ENCODE results near the gene IQCE.
"Not testable (repeated sequence)": the region's sequence is repeated elsewhere in the genome, so short reads cannot be mapped to it uniquely, and the experiment has no call there.

Gene IQCE

DNA sequence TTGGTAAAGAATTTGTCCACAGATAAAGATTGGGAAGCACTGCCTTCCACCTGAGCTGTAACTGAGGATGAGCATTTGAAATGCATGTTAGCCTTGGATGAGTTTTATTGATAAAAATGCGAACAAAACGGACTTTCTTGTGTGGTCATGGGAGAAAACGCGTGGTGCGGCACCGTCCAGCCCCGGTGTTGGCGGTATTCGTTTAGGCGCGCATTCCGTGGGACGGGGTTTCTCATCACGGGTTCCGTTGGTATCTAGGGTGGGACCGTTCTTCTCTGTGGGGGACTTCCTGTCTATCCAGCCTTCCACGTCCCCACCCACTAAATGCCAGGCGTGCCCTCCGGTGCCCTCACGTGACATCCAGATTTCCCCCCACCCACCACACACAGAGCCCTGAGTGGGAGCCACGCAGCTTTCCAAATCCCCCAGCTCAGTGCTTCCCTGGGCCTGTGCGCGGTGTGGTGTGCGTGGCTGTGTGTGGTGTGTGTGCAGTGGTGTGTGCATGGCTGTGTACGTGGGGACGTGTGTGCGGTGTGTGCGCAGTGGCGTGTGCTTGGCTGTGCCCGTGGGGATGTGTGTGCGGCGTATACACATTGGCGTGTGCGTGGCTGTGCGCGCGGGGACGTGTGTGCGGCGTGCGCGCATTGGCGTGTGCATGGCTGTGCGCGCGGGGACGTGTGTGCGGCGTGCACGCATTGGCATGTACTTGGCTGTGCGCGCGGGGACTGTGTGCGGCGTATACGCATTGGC lies 18.1 kb downstream of the IQCE start:
- no peak for DNase-seq (ENCODE audit: low spot score)

DNA sequence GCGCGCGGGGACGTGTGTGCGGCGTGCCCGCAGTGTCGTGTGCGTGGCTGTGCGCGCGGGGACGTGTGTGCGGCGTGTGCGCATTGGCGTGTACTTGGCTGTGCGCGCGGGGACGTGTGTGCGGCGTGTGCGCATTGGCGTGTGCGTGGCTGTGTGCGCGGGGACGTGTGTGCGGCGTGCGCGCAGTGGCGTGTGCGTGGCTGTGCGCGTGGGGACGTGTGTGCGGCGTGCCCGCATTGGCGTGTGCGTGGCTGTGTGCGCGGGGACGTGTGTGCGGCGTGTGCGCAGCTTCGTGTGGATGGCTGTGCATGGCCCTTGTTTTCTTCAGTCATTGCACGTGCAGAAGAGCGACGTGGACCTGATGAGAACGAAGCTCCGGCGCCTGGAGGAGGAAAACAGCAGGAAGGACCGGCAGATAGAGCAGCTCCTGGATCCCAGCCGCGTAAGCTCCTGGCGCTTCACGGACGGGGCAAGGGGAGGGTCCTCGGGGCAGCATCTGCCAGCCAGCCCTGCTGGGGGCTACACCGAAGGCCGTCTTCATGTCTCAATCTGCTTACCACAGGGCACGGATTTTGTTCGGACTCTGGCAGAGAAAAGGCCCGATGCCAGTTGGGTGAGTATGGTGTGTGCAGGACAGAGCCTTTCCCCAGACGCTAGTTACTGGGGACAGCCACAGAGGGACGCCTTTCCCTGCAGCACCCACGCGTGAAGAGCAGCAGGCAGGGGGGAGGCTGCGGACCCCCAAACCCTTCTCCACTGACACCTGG lies 19.3 kb downstream of the IQCE start:
- no peak for DNase-seq (ENCODE audit: low spot score)

DNA sequence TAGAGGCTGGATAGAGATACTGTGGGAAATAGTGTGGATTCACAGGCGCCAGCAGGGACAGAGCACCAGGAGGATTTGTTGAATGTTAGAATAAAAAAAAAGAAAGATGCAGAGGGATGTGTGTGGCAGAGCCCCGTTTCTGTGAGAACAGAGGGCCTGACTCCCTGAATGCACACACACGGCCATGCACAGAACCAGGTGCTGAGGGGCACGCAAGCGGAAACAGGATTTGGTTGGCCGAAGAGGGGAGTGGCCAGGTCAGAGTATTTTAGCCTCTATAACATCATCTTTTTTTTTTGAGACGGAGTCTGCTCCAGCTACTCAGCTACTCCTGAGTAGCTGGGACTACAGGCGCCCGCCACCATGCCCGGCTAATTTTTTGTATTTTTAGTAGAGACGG lies 21.9 kb downstream of the IQCE start:
- no peak for DNase-seq (ENCODE audit: low spot score)

DNA sequence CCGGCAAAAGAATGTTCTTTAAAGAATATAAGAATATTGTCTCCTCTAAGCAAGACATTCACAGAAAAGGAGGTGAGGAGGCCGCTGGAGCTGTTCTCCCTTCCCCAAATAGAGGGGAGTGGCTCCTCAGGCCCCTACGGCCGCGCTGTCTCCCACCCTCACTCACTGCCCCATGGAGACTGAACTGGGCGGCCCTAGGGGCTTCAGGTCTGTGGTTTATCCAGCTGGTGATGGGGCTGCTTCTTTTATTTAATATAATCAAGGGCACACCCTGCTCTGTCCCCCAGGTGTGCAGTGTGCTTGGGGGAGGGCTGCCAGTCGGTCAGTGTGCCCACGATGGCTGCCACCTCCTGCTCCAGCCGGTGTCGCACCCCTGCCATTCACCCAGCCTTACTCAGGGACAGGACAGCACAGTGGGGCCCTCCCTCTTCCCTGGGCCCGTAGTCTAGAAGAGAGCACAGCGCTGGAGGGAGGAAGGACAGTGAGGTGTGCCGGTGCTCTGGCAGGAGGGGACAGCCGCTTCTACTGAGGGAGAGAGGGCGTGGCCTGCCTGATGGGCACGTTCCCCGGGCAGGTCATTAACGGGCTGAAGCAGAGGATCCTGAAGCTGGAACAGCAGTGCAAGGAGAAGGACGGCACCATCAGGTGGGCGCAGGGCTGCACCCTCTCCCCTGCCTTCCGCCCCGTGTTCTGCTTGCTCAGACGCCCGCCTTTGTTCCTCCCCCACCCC lies 23.4 kb downstream of the IQCE start:
- DNase-seq (ENCODE audit: low spot score) = no peak

DNA sequence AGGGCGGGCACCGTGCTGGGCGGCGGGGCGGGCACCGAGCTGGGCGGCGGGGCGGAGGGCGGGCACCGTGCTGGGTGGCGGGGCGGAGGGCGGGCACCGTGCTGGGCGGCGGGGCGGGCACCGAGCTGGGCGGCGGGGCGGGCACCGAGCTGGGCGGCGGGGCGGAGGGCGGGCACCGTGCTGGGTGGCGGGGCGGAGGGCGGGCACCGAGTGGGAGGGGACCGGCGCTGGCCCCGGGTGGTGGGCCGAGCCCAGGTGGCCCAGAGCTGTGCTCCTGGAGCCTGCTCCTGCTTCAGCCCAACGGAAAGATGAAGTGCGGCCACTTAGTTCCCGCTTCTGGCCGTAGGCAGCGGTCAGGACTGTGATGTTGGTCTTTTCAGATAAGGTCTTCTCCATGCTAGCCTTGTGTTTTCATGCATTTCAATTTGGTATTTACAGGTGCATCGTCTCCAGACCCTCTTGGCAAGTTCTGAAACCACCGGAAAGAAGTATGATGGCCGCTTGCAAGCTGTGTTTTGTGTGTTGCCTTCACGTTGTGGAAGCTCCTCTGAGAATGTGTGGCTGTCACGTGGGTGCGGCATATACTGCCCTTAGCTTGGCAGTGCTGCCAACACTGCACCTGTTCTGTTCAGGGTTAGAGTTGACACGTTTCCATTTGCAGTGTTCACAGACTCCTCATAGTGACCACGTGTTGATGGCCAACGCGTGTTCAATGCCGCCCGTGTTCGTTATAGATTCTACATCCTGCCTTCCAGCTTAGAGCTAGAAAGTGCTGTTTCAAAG lies 25.2 kb downstream of the IQCE start:
- no peak for DNase-seq (ENCODE audit: low spot score)

DNA sequence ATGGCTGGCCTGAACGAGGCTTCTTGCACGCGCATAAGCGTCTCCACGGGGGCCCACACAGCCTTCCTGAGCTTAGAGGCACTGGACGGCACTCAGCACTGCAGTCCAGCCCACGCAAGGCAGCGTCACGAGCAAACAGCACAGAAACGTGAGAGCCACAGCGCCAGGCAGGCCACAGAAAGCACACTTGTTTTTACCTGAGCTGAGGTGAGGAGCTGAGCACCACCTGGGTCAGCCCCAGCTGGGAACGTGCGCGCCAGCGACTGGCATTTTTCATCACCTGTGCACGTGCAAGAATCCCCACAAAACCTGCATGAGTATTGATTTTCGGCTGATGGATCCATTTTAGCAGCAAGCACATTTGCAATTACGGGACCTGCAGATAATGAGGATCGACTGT lies 26.7 kb downstream of the IQCE start:
- DNase-seq (ENCODE audit: low spot score) = no peak

DNA sequence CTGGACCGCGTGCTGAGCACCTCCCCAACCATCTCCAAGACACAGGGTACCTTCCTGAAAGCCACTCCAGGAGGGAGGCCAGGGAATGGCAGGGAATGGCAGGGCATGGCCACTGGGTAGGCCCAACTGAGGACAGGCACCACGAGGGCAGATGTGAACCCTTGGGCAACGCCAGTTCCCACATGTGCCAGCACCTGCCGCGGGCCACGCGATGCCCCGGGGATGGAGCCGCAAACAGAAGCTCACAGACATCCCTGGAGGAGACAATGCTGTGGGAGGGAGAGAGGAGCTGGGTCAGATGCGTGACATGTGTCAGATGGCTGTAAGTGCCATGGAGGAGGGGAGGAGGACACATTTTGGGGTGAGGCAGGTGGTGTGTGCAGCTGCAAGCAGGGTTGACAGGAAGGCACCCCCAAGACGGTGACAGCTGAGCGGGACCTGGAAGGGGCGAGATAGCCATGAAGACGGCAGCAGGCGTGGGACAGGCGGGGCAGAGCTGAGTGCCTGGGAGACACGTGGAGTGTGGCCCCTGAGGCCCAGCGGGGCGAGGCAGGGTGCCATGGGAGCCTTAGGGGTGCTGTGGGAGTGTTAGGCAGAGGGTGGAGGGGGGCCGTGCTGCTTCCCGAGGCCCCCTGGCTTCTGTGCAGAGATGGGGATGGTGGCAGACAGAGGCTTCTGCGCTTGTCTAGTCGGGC lies 27.7 kb downstream of the IQCE start:
- no peak for DNase-seq (ENCODE audit: low spot score)

DNA sequence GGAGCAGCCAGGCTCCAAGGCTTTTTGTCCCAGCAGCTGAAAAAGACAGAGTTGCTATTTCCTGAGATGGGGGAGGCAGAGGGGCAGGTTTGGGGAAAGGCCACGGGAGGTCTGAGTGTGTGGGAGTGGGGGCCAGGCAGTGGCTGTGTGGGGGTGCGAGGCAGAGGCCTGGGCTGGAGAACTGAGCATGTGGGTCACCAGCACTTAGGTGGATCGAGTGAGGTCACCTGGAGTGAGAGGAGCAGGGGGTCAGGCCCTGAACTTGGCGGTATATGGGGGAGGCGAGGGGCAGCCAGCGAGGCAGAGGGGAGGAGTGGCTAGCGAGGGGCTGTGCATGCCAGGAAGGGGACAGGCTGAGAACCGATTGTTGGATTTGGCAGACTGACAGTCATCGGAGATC lies 28.4 kb downstream of the IQCE start:
- no peak for DNase-seq (ENCODE audit: low spot score)

DNA sequence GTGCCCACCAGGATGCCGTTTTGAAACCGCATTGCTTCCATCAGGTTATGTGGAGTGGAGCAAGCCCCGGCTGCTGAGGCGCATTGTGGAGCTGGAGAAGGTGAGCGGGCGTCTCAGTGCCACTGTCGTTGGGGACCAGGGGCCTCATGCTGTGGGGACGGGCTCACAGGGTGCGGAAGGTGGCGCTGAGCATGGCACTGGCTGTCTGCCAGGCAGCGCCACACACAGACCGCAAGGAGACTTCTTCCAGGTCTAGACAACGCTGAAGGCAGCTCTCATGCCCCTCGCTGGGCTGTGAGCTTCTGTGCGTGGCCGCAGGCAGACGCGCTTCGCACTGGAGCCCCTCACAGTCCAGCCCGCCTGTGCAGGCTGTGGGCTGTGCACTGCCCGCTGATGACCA lies 29.0 kb downstream of the IQCE start:
- no peak for DNase-seq (ENCODE audit: low spot score)

DNA sequence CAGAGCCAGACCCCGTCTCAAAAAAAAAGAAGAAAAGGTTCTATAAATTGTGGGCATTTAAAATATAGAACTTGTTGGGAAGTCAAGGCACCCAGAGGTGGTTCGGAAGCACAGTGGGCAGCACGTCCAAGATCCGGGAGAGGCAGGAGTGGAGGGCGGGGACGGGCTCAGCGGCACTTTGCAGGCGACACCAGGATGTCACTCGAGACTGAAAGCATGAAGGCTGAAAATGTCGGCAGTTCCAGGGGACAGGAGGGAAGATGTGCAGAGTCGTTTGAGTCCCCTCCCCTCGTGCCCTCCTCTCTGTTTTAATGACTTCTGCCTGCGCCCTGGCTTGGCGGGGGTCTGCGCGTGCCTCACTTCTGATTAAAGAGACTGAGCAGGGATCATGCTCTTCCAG lies 30.6 kb downstream of the IQCE start:
- no peak for DNase-seq (ENCODE audit: low spot score)

DNA sequence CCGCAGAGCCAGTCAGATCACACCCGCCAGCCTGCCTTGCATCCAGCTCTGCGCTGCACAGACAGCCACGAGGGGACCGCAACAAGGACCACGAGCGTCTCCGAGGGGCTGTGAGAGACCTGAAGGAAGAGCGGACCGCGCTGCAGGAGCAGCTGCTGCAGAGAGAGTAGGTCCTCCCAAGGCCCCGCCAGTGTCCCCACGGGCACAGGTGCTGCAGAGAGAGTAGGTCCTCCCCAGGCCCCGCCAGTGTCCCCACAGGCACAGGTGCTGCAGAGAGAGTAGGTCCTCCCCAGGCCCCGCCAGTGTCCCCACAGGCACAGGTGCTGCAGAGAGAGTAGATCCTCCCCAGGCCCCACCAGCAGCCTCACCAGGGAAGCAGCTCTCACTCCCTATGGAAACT lies 31.2 kb downstream of the IQCE start:
- not testable (repeated sequence) for DNase-seq (ENCODE audit: low spot score)

DNA sequence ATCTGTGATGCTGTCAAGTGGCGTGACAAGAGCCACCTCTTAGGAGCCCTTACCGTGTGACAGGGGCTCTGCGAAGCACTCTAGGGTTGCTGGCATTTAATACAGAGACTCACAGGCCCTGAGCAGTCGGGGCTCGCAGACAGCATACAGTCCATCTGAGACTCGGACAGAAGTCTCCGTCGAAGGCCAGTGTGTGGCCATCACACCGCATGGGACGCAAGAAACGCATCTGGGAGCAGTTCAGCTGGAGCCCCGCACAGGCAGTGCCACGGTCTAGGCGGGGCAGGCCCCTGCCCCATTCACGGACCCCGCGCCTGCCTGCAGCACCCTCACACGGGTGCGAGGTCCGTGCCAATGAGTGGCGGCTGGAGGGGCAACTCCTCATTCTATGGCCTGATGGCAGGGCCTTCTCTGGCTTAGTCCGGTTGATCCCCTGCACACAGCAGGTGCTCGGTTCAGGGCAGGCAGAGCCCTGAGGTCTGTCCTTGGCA lies 33.6 kb downstream of the IQCE start:
- no peak for DNase-seq (ENCODE audit: low spot score)

DNA sequence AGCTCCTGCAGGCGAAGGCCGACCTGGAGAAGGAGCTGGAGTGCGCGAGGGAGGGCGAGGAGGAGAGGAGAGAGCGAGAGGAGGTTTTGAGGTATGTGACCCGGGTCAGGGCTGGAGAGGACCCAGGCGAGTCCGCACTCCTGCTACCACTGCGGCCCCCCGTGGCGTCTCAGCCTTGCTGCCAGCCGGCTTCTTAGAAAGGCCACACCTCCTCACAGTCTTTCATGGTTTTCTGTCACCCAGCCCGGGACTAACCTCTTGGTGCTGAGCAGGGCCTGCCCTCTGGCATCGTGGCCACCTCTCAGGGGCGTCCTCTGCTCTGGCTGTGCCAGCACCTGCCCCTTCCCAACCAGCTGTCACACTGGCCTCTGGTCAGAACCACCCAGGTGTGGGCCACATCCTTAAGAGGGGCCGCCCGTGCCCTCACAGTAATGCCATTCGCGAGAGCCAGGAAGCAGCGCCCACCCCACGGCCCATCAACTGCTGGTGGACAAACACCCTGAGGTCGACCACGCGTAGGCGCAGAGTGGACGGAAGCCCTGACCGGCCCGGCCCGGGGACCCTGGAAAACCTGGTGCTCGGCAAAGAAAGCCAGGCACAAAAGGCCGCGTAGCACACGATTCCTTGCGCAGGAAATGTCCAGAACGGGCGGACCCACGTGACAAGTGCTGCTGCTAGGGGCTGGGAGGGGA lies 34.4 kb downstream of the IQCE start:
- DNase-seq (ENCODE audit: low spot score) = no peak

DNA sequence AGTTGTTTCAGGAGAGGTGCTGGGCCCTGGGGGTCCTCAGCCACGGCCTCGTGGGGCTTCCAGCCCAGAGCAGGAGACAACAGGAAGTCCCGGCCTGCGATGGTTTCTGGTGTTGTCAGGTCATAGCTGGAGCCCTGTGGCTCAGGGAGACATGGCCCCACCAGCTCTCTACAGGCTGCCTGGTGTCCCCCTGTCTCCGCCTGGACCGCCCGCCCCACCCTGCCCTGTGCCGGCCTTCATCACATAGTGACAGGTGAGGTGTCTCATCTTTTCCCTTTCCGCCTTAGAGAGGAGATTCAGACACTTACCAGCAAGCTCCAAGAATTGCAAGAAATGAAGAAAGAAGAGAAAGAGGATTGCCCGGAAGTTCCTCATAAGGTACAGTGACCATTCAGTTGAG lies 35.8 kb downstream of the IQCE start:
- no peak for DNase-seq (ENCODE audit: low spot score)

DNA sequence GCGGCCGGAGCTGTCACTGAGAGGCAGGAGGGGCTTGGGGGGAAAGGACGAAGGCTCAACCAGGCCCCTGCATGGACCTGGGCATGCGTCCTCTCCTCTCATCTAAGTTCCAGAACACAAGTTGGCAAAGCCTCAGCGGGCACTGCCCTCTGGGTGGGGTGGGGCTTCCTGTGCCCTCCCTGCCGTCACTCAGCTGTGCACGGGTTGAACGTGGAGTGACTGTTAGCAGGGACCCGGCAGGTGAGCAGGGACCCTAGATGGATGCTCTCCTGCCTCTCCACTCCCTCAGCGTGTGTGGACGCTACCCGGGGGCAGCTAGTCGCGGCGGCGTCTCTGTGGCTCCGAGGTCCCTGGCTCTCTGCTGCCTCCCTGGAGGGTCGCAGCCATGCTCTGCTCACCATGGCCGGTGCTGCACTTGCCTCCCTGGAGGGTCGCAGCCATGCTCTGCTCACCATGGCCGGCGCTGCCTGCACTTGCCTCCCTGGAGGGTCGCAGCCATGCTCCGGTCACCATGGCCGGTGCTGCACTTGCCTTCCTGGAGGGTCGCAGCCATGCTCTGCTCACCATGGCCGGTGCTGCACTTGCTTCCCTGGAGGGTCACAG lies 36.6 kb downstream of the IQCE start:
- DNase-seq (ENCODE audit: low spot score) = no peak

DNA sequence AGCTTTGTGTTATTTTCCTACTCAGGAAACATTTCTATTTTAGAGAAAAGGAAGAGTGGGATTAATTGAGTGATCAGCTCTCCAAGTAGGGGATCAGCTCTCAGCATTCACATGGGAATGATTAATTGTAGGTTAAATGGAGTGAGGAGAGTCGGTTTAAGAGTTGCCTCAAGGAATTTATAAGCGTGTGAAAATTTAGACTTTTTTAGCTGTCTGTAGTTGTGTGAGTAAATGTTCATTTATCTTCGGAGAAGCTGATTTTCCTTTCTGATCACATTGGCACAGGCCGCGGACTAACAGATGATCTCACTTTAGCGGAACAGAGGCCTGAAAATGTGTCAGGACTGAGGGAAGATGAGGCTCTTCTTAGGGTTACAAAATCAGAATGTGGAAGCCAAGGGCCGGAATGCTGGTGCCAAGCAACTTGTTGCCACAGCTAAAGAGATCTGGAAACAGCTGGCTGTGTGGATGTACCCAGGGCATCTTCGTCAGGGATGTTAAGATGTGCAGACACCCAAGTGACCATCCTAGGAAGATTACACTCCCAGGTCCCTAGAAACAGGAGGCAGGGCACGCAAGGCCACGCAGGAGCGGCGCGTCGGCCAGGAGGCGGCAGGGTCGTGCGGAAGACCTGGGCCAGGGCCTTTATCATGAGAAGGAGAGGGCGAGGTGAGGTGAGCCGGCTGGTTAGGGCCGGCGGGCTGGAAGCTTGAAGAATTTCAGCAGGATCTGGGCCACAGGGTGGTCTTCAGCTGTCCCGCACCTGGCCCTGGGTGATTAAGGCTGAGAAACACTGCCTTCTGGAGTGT lies 37.9 kb downstream of the IQCE start:
- no peak for DNase-seq (ENCODE audit: low spot score)

DNA sequence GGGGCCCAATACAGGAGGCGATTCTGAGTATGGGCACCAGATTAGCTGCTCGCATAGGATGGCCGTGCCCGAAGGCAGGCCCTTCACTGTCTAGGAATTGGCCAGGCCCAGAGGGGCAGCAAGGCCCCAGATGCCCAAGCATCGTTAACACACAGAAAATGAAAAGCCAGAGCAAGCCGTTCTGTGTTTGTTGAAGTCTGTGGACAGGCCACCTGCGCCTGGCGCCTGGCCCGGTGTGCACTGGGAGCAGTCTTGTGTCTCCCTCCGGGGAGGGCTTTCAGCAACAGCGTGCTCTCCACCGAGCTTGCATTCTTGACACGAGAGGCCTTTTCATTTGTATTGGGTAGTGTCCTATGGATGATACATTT lies 38.5 kb downstream of the IQCE start:
- no peak for DNase-seq (ENCODE audit: low spot score)

DNA sequence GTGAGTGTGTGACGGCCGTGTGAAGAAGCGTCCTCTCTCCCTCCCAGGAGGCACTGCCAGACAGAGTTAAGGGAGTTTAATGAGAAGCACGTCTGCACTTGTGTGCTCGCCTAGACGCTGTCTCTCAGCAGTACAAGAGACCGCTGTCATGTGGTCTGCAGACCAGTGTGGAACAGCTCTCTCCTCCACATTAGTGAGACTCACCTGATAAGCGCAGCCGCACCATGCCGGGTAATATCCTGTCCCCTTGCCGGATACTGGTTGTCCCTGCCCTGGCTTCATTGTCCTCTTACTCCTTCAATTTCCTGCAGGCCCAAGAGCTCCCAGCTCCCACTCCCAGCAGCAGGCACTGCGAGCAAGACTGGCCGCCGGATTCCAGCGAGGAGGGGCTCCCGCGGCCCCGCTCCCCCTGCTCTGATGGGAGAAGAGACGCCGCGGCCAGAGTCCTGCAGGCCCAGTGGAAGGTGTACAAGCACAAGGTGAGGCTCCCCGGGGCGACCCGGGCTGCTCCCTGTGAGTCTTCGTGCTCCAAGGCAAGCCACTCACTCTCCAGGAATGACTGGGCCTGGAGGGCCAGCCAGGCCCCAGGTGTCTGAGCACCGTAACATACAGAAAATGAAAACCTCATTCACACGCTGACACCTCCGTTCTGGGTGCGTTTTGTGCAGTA lies 39.5 kb downstream of the IQCE start:
- DNase-seq (ENCODE audit: low spot score) = no peak

DNA sequence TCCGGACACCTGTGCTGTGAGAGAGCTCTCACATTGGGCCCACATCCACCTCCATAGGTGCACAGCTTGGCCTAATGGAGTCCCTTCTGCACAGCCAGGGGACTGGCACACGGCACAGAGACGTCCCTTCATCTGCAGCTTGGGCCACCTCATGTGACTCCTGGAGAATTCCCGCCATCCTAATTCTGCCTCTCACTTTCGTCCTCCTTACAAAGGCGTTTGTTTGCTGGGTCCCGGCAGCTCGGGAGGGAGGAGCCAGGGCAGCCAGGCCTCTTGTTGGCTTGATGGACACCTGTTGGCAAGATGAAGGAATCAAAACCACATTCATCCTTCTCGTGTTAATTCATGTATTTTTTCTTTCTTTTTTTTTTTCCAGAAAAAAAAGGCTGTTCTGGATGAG lies 42.3 kb downstream of the IQCE start:
- DNase-seq (ENCODE audit: low spot score) = no peak

All from GM03348 (cell line).